Tibial nerve (tissue), 4 donors: ENCODE measurements around the gene FAM222A.

Experiments
- EP300 ChIP-seq, 2 donors: sonication (generic); formaldehyde crosslinking; IDR thresholded peaks; one replicate each; pipeline ENCODE4 v1.6.1; 2017; ENCODE audit warnings: antibody characterized with exemption in 2 of 2, mild to moderate bottlenecking in 1 of 2
- POLR2A ChIP-seq, 2 donors: fragments of 450-650 bp; IDR thresholded peaks; one replicate each; pipeline ENCODE4 v1.6.1; 2017; ENCODE audit warnings: antibody characterized with exemption in 2 of 2, mild to moderate bottlenecking in 2 of 2, moderate library complexity in 2 of 2
- TF ChIP-seq, protein P1 (sequence below), 5 experiments: fragments of 200-600 bp in 3 of 5; fragments of 450-650 bp in 2 of 5; sonication (generic) in 3 of 5; IDR thresholded peaks; one replicate each; pipeline ENCODE4 v1.5.1; 2016 to 2019; ENCODE audit warnings: antibody characterized with exemption in 5 of 5, mild to moderate bottlenecking in 3 of 5, moderate library complexity in 2 of 5

DNA sequence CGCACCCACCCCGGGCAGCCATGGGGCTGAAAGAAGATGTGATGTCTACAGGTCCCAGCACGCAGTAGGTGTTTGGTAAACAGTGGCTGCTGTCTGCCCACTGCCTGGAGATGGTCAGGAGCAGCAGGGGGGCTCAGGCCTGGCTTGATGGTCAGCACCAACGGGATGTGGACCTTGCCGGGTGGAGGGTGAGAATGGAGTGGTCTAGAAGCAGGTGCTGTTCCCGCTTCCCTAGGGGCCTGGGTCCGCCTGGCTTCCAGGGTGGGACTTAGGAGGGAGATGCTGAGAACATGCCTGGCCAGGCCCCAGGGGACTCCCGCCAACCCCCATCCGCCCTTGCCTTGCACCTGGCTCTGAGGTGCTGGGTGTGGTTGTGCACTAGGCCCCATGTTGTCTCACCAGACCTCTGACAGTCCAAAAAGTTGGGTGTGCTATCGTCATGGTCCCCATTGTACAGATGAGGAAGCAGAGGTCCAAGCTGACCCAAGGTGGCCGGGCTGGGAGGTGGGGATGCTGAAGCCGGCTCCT is 12.9 kb downstream of the FAM222A start:
- TF ChIP-seq POLR2A (IDR thresholded peaks at IDR 0.05) (no peak), EP300 (IDR thresholded peaks at IDR 0.05) (no peak)
- TF ChIP-seq, protein P1, sequence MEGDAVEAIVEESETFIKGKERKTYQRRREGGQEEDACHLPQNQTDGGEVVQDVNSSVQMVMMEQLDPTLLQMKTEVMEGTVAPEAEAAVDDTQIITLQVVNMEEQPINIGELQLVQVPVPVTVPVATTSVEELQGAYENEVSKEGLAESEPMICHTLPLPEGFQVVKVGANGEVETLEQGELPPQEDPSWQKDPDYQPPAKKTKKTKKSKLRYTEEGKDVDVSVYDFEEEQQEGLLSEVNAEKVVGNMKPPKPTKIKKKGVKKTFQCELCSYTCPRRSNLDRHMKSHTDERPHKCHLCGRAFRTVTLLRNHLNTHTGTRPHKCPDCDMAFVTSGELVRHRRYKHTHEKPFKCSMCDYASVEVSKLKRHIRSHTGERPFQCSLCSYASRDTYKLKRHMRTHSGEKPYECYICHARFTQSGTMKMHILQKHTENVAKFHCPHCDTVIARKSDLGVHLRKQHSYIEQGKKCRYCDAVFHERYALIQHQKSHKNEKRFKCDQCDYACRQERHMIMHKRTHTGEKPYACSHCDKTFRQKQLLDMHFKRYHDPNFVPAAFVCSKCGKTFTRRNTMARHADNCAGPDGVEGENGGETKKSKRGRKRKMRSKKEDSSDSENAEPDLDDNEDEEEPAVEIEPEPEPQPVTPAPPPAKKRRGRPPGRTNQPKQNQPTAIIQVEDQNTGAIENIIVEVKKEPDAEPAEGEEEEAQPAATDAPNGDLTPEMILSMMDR (IDR thresholded peaks at IDR 0.05) = no peak
